Hematopoietic multipotent progenitor cell treated with erythropoietin and hydrocortisone succinate and interleukin-3 and kit ligand, for 4 days (in vitro differentiated cells): ENCODE data around the gene ZNF396.

Source experiments
- DNase-seq: peaks from one replicate; pipeline ENCODE4 v3.0.0-alpha.2; 2015

The ZNF396 gene

DNA sequence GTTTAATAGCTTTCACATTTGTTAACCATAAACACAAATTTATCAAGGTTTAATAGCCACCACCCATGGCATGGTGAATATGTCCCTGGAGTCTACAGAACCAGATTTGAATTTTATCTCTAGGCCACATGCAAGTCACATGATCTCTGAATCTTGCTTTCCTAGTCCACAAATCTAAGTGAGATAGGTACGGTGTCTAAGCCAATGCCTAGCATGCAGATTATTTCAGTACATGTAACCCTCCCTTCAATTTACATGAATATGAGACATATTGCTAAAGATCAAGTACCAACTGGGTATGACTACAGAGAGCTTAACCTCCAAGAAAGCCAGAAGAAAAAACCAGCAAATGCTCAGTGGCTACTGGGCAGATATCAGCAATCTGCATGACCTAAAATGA is 42.9 kb downstream of the ZNF396 start:
- peak; percentile 19 for DNase-seq

DNA sequence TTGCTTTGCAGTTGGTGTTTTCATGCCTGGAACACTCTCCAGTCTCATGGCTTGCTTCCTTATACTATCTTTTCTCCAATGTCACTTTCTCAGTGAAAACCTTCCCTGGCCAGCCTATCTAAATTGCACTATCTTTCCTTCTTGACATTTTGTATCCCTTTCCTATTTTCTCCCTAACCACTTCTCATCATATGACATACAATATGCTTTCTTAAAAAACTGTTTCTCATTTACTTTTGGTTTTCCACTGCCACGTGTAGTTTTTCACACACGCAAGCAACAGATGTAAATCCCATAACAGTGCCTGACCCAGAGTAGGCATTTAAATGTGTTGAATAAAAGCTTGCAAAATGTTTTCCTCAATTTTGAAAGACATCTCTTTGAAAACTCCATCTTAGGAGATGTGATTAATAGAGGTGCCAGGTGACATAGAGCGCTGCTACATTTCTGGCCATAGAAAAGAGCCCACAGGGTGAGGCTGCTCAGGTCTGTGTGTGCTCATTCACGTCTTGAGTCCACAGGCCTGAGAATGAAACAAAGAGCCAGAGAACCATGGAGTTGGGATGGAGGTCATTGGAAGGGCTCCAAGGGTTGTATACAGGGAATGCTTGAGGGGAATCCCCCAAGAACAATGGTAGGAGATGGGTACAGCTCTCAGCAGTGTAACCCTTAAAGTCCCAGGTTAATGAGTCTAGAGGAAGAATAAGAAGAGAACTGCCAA is 45.6 kb downstream of the ZNF396 start:
- no peak for DNase-seq

DNA sequence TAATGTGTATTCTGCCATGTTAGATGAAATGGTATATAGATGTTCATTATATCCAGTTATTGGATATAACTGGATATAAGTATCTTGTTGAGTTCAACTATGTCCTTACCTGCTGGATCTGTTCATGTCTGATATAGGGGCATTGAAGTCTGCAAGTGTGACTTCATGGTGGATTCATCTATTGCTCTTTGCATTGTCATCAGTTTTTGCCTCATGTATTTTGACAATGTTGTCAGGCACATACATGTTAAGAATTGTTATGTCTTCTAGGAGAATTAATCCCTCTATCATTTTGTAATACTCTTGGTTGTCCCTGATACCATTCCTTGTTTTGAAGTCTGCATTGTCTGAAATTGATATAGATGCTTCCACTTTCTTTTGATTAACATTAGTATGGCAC is 48.3 kb downstream of the ZNF396 start:
- no peak for DNase-seq

DNA sequence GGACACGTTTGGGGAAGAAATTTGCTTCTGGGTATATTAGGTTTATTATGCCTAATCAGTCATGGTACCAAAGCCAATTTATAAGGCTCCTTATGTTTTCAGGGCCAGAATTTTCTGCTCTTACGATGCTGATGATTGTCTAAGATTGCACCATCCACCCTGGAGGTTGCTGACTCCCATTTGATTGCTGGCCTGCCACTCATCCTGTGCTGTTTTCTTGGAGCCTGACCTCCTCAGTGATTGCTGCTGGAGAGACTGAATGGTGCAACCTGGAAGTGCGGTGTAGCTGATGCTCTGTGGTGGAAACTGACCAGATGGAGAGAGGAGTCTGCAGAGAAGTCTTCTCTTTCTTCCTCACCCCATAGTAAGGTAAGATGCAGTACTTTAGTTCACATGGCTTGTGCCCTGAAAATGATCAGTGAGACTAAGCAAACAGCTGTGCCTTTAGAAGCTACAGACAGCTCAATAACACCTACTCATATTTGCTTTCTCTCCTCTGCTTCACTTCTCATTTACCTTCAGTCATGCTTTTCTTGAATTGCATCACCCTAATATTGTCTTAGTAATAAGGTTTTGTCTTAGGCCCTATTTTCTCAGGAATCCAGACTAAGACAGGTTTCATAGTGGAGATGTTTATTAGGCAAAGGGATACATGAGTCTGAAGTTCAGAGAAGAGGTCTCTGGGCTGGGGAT is 50.3 kb downstream of the ZNF396 start:
- no peak for DNase-seq

DNA sequence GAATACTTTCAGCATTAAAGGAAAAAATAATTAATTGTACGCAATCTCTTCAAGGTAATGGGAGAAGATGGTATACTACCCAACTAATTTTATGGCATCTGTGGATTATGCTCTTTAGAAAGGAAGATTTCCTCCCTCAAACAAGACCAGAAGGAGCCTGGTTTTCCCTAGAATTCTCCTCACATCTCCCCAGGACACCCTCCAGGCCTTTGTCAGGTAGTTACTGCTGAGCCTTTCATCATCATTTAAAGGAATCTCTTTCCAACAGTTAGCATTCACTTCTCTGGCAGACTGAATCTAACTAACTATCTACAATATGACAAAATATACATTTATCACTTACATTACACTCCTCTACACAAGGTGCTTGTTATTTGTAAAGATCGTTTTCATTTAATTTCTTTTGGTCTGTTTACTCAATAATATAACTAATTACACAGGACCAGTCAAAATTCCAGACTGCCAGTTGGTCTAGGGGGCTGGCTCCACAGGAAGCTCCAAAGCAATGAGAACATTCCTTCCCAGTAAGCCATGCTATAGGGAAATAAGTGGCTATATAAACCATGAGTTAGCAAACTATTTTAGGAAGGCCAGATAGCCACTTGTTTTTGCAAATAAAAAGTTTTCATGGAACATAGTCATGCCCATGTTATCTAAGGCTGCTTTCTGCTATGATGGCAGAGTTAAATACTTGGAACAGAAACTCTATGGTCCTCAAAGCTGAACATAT is 52.0 kb downstream of the ZNF396 start:
- no peak for DNase-seq

DNA sequence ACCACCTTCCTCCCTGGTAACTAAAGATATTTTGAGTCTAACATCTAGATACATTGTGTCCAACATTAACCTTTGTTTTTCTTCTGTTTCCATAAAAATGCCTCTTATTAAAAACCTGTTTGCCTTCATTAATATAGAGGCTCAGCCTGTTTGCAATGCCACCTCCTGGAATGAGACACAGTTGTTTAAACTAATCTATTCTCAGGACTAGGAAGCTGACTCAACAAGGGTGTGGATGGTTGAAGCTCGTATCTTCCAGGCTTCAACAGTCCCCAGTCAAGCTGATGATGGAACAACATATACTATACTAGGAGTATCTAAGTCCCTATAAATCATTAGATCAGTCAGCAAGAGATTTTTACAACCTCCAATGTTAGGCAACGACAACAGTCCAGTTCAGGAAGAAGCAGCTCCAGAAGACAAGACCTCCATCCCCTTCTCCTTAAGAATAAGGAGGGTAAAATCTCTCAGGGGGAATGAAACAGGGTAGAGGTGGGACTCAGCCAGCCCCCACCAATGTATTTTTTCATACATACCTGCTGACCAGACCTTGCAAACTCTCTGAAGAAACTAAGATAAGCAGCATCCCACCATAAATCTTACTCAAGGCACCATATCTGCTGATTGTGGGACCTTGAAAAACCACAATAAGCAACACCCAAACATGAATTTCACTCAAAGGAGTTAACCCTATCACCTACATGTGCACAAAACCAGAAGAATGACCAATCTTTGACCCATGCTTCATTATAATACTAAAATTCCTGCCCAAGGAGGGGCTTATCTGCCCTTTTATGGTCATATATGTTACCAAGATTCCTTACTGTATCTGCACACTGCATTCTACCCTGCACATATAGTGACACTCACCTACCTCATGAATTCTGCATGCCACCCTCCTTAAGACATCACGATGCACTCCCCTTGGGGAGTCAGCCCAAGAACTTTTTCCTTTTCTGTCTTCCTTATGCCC is 54.4 kb downstream of the ZNF396 start:
- peak; percentile 17 for DNase-seq
